Vagina (tissue), 2 donors: ENCODE measurements around the gene FBXW9. TPM values are rescaled to one million over a fixed set of nuclear protein-coding genes. Genes with fewer than 3 reads are reported as not detected.

Experiments
- DNase-seq, 2 donors: peaks; one replicate each; pipeline ENCODE4 v3.0.0-alpha.2; 2017; ENCODE audit errors: extremely low spot score in 2 of 2
- H3K27ac ChIP-seq: fragments of 200-600 bp; sonication (generic); one replicate; pipeline ENCODE4 v1.5.1; 2019
- H3K27me3 ChIP-seq: fragments of 200-600 bp; sonication (generic); one replicate; pipeline ENCODE4 v1.5.1; 2019
- H3K36me3 ChIP-seq, 2 donors: fragments of 200-600 bp; sonication (generic); one replicate each; pipeline ENCODE4 v1.5.1; 2017 to 2019
- H3K4me1 ChIP-seq: fragments of 200-600 bp; sonication (generic); one replicate; pipeline ENCODE4 v1.5.1; 2019
- H3K4me3 ChIP-seq, 2 donors: fragments of 200-600 bp; sonication (generic); 1 replicate in 1 of 2; 2 replicates in 1 of 2; pipeline ENCODE4 v1.5.1; 2016 to 2019
- H3K9me3 ChIP-seq: fragments of 200-600 bp; sonication (generic); one replicate; pipeline ENCODE4 v1.5.1; 2019
- POLR2A ChIP-seq, 2 donors: fragments of 450-650 bp; IDR thresholded peaks; one replicate each; pipeline ENCODE4 v1.6.1; 2017; ENCODE audit warnings: antibody characterized with exemption in 2 of 2, mild to moderate bottlenecking in 2 of 2, moderate library complexity in 2 of 2
- POLR2AphosphoS5 ChIP-seq, 2 donors: sonication (generic); formaldehyde crosslinking; IDR thresholded peaks; one replicate each; pipeline ENCODE4 v1.9.0; 2017; ENCODE audit warnings: antibody characterized with exemption in 2 of 2, mild to moderate bottlenecking in 2 of 2, low read depth in 1 of 2; ENCODE audit not compliant: insufficient read depth in 1 of 2
- intact Hi-C: fragments of 100-400 bp; cut with DNase I; formaldehyde crosslinking; loops from one replicate; pipeline ENCODE4 v1.15.1; 2023
- total RNA-seq: library from RNA; depleted of rRNA; stranded (reverse); fragments of >200 nt; gene quantifications from one replicate; pipeline ENCODE4 v1.2.3, GENCODE V29; 2016
- TF ChIP-seq, protein P1 (sequence below), 3 experiments: fragments of 450-650 bp in 2 of 3; fragments of 200-600 bp in 1 of 3; sonication (generic) in 1 of 3; IDR thresholded peaks; one replicate each; pipeline ENCODE4 v1.5.1; 2017 to 2019; ENCODE audit warnings: antibody characterized with exemption in 3 of 3, mild to moderate bottlenecking in 2 of 3, moderate library complexity in 2 of 3

Gene FBXW9
- total RNA-seq, 1 donor from 2014 or later, result 5.6 TPM

DNA sequence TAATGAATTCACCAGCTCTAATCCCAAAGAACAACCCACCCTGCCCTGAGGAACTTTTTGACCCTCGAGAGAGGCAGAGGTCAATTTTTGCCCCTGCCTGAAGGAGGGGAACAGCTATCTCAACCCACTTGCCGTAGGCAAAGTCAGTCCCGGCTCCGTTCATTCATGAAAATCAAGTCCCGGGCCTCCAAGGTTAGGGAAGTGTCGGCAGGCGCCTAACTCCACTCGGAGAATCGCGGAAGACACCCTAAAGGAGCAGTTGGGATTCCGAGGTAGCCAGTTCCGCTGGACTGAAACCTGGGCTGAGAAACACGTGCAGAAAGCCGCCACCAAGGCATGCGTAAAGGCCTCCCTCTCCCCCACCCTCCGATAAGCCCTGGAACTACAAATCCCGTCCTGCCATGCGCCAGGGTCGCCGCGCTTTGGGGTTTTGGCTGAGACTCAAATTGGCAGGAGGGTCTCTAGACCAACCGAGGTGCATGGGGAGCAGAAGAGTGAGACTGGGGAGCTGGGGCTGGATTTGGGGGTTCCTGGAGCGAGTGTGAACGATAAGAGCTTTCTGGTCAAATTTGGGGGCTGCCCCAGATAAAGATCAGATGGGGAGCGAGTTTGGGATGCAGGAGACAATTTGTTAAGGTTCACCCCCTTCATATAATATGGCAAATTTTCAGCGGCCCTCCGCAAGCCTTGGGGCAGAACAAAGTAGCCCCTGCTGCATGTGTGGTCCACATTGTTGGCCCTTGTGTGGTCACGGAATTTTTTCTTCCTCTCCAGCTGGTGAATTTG, 27.4 kb upstream of the FBXW9 start, which contains the start of gene TNPO2:
Gene TNPO2, minus strand, starts transcription at position 292 of the 786 bp plus-strand sequence. CDS start 2,955 bp downstream, outside the sequence.
- Histone ChIP-seq H3K4me1 (peaks cover 45% of the 10 kb centered on the region), H3K36me3 (peaks cover 0 to 8% of the 10 kb centered on the region in 2 donors), H3K27ac (peak within 1 kb of the TSS; percentile 95), H3K27me3 (no peaks in the 10 kb centered on the region), H3K9me3 (no peaks in the 10 kb centered on the region), H3K4me3 (peak within 1 kb of the TSS; percentile 51 to 78)
- TF ChIP-seq POLR2AphosphoS5 (IDR thresholded peaks at IDR 0.05; ENCODE audit: insufficient read depth in 1 of 2, low read depth in 1 of 2), result peak in 1 of 2 donors; percentile 20
- TF ChIP-seq, protein P1, sequence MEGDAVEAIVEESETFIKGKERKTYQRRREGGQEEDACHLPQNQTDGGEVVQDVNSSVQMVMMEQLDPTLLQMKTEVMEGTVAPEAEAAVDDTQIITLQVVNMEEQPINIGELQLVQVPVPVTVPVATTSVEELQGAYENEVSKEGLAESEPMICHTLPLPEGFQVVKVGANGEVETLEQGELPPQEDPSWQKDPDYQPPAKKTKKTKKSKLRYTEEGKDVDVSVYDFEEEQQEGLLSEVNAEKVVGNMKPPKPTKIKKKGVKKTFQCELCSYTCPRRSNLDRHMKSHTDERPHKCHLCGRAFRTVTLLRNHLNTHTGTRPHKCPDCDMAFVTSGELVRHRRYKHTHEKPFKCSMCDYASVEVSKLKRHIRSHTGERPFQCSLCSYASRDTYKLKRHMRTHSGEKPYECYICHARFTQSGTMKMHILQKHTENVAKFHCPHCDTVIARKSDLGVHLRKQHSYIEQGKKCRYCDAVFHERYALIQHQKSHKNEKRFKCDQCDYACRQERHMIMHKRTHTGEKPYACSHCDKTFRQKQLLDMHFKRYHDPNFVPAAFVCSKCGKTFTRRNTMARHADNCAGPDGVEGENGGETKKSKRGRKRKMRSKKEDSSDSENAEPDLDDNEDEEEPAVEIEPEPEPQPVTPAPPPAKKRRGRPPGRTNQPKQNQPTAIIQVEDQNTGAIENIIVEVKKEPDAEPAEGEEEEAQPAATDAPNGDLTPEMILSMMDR (IDR thresholded peaks at IDR 0.05), result no peak
- TF ChIP-seq POLR2A (IDR thresholded peaks at IDR 0.05), result no peak
- no peak for DNase-seq
- intact Hi-C loops, result no loop called here

DNA sequence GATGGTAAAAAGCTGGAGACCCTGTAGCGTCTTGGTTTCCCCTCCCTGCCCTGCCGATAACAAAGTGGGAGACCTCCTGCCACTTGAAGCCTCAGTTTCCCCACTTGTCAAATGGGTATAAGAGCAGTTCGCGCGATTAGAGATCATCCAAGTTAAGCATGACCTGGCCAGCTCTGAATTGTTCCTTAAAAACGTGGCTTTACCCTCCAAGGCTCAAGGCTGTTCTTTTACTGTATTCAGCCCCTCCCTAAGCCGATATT, 26.9 kb upstream of the FBXW9 start:
- intact Hi-C loops, result no loop called here
- peaks cover 49% of the 10 kb centered on the region for H3K4me1 ChIP-seq
- no peaks in the 10 kb centered on the region for H3K9me3 ChIP-seq
- H3K4me3 ChIP-seq, result peak overlapping the region; percentile 51 to 78
- TF ChIP-seq, protein P1 (IDR thresholded peaks at IDR 0.05), result no peak
- TF ChIP-seq POLR2A (IDR thresholded peaks at IDR 0.05), result no peak
- no peak for TF ChIP-seq POLR2AphosphoS5 (IDR thresholded peaks at IDR 0.05; ENCODE audit: insufficient read depth in 1 of 2, low read depth in 1 of 2)
- no peak for DNase-seq
- peak overlapping the region; percentile 95 for H3K27ac ChIP-seq
- H3K36me3 ChIP-seq, result peaks cover 0 to 8% of the 10 kb centered on the region in 2 donors
- no peaks in the 10 kb centered on the region for H3K27me3 ChIP-seq

DNA sequence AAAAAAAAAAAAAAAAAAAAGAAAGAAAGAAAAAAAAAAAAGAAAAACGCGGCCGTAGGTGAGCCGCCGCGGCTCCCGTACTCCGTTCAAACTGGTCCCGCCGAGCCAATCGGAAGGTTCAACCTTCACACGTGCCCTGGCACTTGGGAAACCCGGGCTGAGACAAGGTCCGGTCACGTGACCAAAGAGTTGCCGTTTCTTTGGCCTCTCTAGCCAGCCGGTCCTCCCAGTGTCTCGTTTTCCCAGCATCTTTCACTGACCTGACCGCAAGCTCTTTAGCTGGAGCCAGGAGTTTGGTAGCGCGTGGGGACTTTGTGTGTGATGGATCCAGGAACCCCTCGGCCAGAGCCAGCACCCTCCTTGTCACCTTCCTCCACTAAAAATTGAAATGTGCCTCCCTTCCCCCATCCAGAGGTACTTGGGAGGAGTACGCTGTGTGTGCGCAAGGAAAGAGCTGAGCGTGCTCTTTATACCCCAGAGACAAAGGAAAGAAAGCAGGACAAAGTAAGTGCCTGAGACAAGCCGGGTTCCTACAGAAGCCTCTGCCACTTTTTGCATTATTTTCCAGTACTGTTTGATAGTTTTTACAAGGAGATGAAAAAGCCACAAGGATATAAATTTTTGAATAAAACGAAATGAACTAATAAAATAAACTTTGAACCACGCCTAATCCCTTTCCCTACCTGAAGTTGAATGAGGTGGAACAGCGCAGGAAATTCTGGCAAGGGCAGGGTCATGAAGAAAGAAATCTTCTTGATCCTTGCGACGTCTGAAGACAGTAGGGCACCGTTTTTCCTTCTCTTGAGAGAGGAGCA, 26.3 kb upstream of the FBXW9 start:
- H3K36me3 ChIP-seq, result peaks cover 0 to 10% of the 10 kb centered on the region in 2 donors
- DNase-seq, result peak in 1 of 2 donors; percentile 98
- peak overlapping the region; percentile 95 for H3K27ac ChIP-seq
- H3K4me1 ChIP-seq, result peaks cover 49% of the 10 kb centered on the region
- no peaks in the 10 kb centered on the region for H3K27me3 ChIP-seq
- peak overlapping the region; percentile 78 to 84 for H3K4me3 ChIP-seq
- H3K9me3 ChIP-seq, result no peaks in the 10 kb centered on the region
- TF ChIP-seq POLR2A (IDR thresholded peaks at IDR 0.05), result no peak
- TF ChIP-seq POLR2AphosphoS5 (IDR thresholded peaks at IDR 0.05; ENCODE audit: insufficient read depth in 1 of 2, low read depth in 1 of 2), result peak; percentile 85 to 96
- intact Hi-C loops, result no loop called here

DNA sequence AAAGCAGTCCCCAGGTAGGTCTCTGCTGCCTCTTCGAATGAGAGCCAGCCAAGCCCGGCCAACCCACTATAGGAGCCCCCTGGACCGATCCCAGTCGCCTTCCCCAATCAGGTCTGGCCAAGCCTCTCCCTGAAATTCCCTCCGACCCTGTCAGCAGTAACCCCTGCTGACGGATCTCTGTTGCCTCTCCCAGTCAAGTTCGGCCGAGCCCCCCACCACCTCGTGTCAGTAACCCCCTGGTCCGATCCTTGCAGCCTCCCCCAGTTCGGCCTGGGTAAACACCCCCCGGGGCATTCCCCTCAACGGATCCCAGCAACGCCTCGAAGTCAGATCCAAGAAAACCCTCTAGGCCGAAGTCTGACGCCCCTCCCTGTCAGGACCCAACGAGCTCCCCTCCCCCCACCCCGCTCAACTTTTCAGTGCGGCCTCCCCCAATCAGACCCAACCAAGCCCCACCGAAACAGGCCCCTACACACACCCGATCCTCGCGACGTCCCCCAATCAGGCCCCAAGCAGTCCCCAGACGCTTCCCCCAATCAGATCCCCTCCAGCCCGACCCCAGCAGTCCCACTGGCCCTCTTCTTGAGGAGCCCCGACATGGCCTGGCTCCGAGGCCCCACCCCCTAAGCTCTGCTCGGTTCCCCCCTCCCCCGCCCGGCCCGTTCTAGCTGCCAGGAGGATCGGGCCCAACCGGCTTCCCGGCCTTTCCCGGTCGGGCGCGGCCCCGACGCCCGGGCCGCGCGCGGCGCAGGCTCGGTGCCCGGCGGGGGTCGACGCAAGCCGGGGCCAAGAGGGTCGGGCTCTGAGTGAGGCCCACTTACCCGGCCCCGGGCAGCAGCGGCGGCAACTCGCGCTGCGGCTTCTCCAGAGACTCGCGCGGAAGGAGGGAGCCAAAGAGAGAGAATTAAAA, 25.5 kb upstream of the FBXW9 start:
- TF ChIP-seq, protein P1 (IDR thresholded peaks at IDR 0.05), result no peak
- peak in 1 of 2 donors; percentile 10 for TF ChIP-seq POLR2AphosphoS5 (IDR thresholded peaks at IDR 0.05; ENCODE audit: insufficient read depth in 1 of 2, low read depth in 1 of 2)
- Histone ChIP-seq H3K27ac (peak overlapping the region; percentile 95), H3K9me3 (no peaks in the 10 kb centered on the region), H3K27me3 (no peaks in the 10 kb centered on the region), H3K4me3 (peak overlapping the region; percentile 78 to 84), H3K4me1 (peaks cover 49% of the 10 kb centered on the region), H3K36me3 (peaks cover 0 to 17% of the 10 kb centered on the region in 2 donors)
- intact Hi-C loops, result no loop called here
- DNase-seq, result no peak
